H1 (cell line): Measurements from ENCODE around the gene XPO5.

Experiments
- CEBPB ChIP-seq: IDR thresholded peaks from 2 replicates; pipeline ENCODE4 v1.6.1; 2012; ENCODE audit warnings: low read depth, low read length
- EP300 ChIP-seq, 2 experiments: IDR thresholded peaks; 1 replicate in 1 of 2; 2 replicates in 1 of 2; pipeline ENCODE4 v1.6.1; 2011 to 2012; ENCODE audit warnings: low read depth in 2 of 2, low read length in 2 of 2, mild to moderate bottlenecking in 2 of 2, borderline replicate concordance in 1 of 2, inconsistent platforms in 1 of 2, moderate library complexity in 1 of 2
- GABPA ChIP-seq: IDR thresholded peaks from 2 replicates; pipeline ENCODE4 v1.6.1; 2011; ENCODE audit warnings: mild to moderate bottlenecking, low read length, moderate library complexity, borderline replicate concordance; ENCODE audit not compliant: insufficient read depth
- TF ChIP-seq, protein P1 (sequence below), 3 experiments: IDR thresholded peaks; 1 replicate in 2 of 3; 2 replicates in 1 of 3; pipeline versions ENCODE4 v1.5.1 to v1.6.1; 2011; ENCODE audit warnings: low read length in 3 of 3, mild to moderate bottlenecking in 3 of 3, inconsistent platforms in 2 of 3, low read depth in 1 of 3, moderate library complexity in 1 of 3; ENCODE audit not compliant: insufficient read depth in 1 of 3; ENCODE audit errors: control extremely low read depth in 1 of 3
- TF ChIP-seq, protein P2 (sequence below): IDR thresholded peaks from 2 replicates; pipeline ENCODE4 v1.6.1; 2012; ENCODE audit warnings: low read length, inconsistent platforms

DNA sequence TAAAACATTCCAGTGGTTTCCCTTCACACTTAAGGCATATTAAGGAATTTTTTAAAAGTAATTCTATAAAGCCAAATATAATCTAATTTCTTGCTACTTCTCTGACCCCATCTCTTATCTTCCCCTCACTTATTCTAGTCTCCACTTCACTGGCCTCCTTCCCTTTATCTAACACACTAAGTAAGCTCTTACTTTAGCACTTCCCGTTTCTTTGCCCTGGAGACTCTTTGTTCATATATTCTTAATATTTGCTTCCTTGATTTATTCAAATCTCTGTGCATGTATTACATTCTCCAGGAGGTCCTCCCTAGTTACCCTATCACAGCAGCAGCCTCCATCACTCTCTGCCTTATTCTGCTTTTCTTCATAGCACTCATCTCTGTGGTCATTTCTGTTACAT, 33.0 kb upstream of the XPO5 start:
- TF ChIP-seq, protein P1, sequence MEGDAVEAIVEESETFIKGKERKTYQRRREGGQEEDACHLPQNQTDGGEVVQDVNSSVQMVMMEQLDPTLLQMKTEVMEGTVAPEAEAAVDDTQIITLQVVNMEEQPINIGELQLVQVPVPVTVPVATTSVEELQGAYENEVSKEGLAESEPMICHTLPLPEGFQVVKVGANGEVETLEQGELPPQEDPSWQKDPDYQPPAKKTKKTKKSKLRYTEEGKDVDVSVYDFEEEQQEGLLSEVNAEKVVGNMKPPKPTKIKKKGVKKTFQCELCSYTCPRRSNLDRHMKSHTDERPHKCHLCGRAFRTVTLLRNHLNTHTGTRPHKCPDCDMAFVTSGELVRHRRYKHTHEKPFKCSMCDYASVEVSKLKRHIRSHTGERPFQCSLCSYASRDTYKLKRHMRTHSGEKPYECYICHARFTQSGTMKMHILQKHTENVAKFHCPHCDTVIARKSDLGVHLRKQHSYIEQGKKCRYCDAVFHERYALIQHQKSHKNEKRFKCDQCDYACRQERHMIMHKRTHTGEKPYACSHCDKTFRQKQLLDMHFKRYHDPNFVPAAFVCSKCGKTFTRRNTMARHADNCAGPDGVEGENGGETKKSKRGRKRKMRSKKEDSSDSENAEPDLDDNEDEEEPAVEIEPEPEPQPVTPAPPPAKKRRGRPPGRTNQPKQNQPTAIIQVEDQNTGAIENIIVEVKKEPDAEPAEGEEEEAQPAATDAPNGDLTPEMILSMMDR (IDR thresholded peaks at IDR 0.05; ENCODE audit: control extremely low read depth in 1 of 3, insufficient read depth in 1 of 3, low read depth in 1 of 3, low read length in 3 of 3) = no peak
- no peak for TF ChIP-seq CEBPB
- TF ChIP-seq, protein P2, sequence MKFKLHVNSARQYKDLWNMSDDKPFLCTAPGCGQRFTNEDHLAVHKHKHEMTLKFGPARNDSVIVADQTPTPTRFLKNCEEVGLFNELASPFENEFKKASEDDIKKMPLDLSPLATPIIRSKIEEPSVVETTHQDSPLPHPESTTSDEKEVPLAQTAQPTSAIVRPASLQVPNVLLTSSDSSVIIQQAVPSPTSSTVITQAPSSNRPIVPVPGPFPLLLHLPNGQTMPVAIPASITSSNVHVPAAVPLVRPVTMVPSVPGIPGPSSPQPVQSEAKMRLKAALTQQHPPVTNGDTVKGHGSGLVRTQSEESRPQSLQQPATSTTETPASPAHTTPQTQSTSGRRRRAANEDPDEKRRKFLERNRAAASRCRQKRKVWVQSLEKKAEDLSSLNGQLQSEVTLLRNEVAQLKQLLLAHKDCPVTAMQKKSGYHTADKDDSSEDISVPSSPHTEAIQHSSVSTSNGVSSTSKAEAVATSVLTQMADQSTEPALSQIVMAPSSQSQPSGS = no peak
- TF ChIP-seq EP300 (IDR thresholded peaks at IDR 0.05; ENCODE audit: borderline replicate concordance in 1 of 2, low read depth in 2 of 2, low read length in 2 of 2) = no peak
- TF ChIP-seq GABPA = no peak
